PC-9 (cell line): ENCODE data around the gene SETD6. TPM values are rescaled to one million over a fixed set of nuclear protein-coding genes. Genes with fewer than 3 reads are reported as not detected.

Source experiments
- BruUV-seq: library from RNA; stranded (reverse); fragments of 400-500 nt; replicated peaks from 2 replicates; lab custom pipeline; 2021; lab: Mats Ljungman, UMichigan
- CTCF ChIA-PET: fragments of 300-600 bp; sonication (Branson Sonifier 250); formaldehyde crosslinking; loops from one replicate; lab custom pipeline; 2022; ENCODE audit warnings: antibody characterized with exemption; lab: Charles Lee
- POLR2A ChIA-PET: fragments of 300-600 bp; sonication (Branson Sonifier 250); formaldehyde crosslinking; loops from one replicate; lab custom pipeline; 2022; ENCODE audit warnings: antibody characterized with exemption; ENCODE audit not compliant: unreplicated experiment; lab: Charles Lee
- DNase-seq, 2 experiments: peaks; one replicate each; pipeline versions ENCODE4 v3.0.0 to v3.0.0-alpha.2; 2015 to 2022; ENCODE audit warnings: mixed read lengths in 1 of 2
- H2AFZ ChIP-seq: fragments of 200-600 bp; sonication (generic); 2 replicates; pipeline ENCODE4 v1.8.1; 2017; ENCODE audit warnings: antibody characterized with exemption
- H3F3A ChIP-seq: fragments of 200-600 bp; sonication (generic); 2 replicates; pipeline ENCODE4 v1.8.1; 2017; ENCODE audit warnings: antibody characterized with exemption, mild to moderate bottlenecking, low read depth; ENCODE audit not compliant: insufficient read depth
- H3K27ac ChIP-seq: fragments of 200-600 bp; sonication (generic); 2 replicates; pipeline ENCODE4 v1.6.1; 2016; ENCODE audit warnings: mixed run types
- H3K27me3 ChIP-seq: fragments of 200-600 bp; sonication (generic); 2 replicates; pipeline ENCODE4 v1.6.1; 2016; ENCODE audit warnings: low read depth, mixed run types; ENCODE audit not compliant: insufficient read depth
- H3K36me3 ChIP-seq: fragments of 200-600 bp; sonication (generic); 2 replicates; pipeline ENCODE4 v1.6.1; 2016; ENCODE audit warnings: low read depth, mixed run types
- H3K4me1 ChIP-seq: fragments of 200-600 bp; sonication (generic); replicated peaks from 2 replicates; pipeline ENCODE4 v1.6.1; 2016; ENCODE audit warnings: mixed run types; ENCODE audit not compliant: insufficient read depth
- H3K4me2 ChIP-seq: fragments of 200-600 bp; sonication (generic); 2 replicates; pipeline ENCODE4 v1.6.1; 2017; ENCODE audit warnings: mixed run types
- H3K4me3 ChIP-seq: fragments of 200-600 bp; sonication (generic); 2 replicates; pipeline ENCODE4 v1.6.1; 2016; ENCODE audit warnings: mixed run types
- H3K79me2 ChIP-seq: fragments of 200-600 bp; sonication (generic); 2 replicates; pipeline ENCODE4 v1.6.1; 2017; ENCODE audit warnings: low read depth, mixed run types
- H3K9me2 ChIP-seq: fragments of 200-600 bp; sonication (generic); 2 replicates; pipeline ENCODE4 v1.8.1; 2017; ENCODE audit warnings: mild to moderate bottlenecking; ENCODE audit not compliant: insufficient read depth
- H3K9me3 ChIP-seq: fragments of 200-600 bp; sonication (generic); 2 replicates; pipeline ENCODE4 v1.8.1; 2016; ENCODE audit warnings: low read depth; ENCODE audit not compliant: insufficient read depth
- H4K20me1 ChIP-seq: fragments of 200-600 bp; sonication (generic); 2 replicates; pipeline ENCODE4 v1.8.1; 2017; ENCODE audit not compliant: insufficient read depth
- CTCF ChIP-seq: fragments of 200-600 bp; sonication (generic); conservative IDR thresholded peaks from 2 replicates; pipeline ENCODE4 v1.6.1; 2017; ENCODE audit warnings: mixed run types, antibody characterized with exemption, mild to moderate bottlenecking, moderate library complexity
- EZH2 ChIP-seq: fragments of 200-600 bp; sonication (generic); IDR thresholded peaks from 2 replicates; pipeline ENCODE4 v1.8.0; 2017; ENCODE audit warnings: antibody characterized with exemption, low read depth
- intact Hi-C: fragments of 100-400 bp; cut with micrococcal nuclease; formaldehyde crosslinking; loops from one replicate; pipeline ENCODE4 v1.10.0; 2022; ENCODE audit not compliant: unreplicated experiment
- total RNA-seq: library from RNA; stranded (reverse); gene quantifications from 2 replicates; pipeline ENCODE4 v1.2.3, GENCODE V29; 2021

The SETD6 gene
- total RNA-seq, 1 experiment from 2014 or later, result 21.4 TPM

GRCh38 chr16:58472827-58473226 is 42.5 kb upstream of the SETD6 start:
- intact Hi-C loops, result no loop called here
- POLR2A ChIA-PET, result no interaction called here

DNA sequence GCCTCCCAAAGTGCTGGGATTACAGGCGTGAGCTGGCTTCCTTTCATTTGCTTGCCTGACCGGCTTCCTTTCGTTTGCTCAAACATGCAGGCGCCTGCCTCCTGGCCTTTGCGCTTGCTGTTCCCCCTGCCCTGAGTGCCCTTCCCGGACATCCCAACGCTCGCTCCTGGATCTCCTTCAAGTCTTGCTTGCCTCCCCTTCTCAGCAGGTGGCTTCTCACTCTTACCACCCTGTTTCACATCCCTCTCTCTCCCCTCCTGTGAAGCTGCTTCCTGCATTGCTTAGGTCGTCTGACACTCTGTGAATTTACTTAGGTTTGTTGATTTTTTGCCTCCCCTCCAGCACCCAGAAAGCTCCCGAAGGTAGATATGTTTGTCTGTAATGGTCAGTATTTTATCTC is 41.0 kb upstream of the SETD6 start:
- TF ChIP-seq EZH2 (no peak), CTCF (no peak)
- Histone ChIP-seq H4K20me1 (no peaks in the 10 kb centered on the region), H2AFZ (no peak overlapping the region), H3K27ac (no peak overlapping the region), H3K4me1 (peaks cover 7% of the 10 kb centered on the region; the same call in 1 of the 2 replicates), H3K4me2 (no peak overlapping the region), H3K36me3 (no peaks in the 10 kb centered on the region), H3F3A (no peaks in the 10 kb centered on the region), H3K9me2 (no peaks in the 10 kb centered on the region), H3K4me3 (no peak overlapping the region), H3K9me3 (no peaks in the 10 kb centered on the region), H3K79me2 (no peaks in the 10 kb centered on the region), H3K27me3 (no peaks in the 10 kb centered on the region)
- CTCF ChIA-PET, result no interaction called here
- no TSS peak for BruUV-seq
- intact Hi-C loops, result no loop called here
- DNase-seq, result no peak
- POLR2A ChIA-PET, result no interaction called here

More at GRCh38 chr16:58472827-58473226, 42.5 kb upstream of the SETD6 start:
- no peaks in the 10 kb centered on the region for H3K79me2 ChIP-seq
- no peaks in the 10 kb centered on the region for H3F3A ChIP-seq
- H3K4me1 ChIP-seq, result peaks cover 6% of the 10 kb centered on the region; the same call in 1 of the 2 replicates
- H3K4me3 ChIP-seq, result no peak overlapping the region
- no peaks in the 10 kb centered on the region for H3K27me3 ChIP-seq
- H3K27ac ChIP-seq, result no peak overlapping the region
- no peak for TF ChIP-seq EZH2
- no peak overlapping the region for H2AFZ ChIP-seq
- H3K4me2 ChIP-seq, result no peak overlapping the region
- H3K9me2 ChIP-seq, result no peaks in the 10 kb centered on the region
- no TSS peak for BruUV-seq
- DNase-seq, result no peak
- H4K20me1 ChIP-seq, result no peaks in the 10 kb centered on the region
- no peaks in the 10 kb centered on the region for H3K9me3 ChIP-seq
- CTCF ChIA-PET, result no interaction called here
- no peaks in the 10 kb centered on the region for H3K36me3 ChIP-seq

DNA sequence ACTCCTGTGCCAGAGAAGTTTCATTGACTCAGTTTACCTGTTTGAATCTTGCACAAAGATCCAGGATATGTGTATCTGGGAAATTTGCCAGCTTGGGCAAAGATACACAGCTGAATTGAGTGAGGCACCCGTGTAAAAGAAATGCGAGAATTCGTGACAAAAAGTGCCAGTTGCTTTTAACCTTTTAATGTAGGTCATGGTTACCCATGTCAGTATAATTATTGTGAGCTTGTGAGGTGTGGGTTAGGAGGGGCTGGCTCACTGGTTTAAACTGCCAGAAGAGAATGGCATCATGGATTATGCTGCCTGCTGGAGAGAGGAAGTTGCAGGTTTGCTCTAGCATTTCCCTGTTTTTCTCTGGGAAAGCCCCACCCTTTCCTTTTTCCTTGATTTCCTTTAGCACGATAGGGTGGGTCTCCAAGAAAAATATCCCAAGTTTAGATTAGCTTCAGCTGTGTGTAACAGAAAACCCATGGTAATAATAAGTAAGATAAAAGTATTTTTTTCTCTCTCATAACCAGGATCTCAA is 40.2 kb upstream of the SETD6 start:
- Histone ChIP-seq H3K27ac (no peak overlapping the region), H3K4me2 (no peak overlapping the region), H2AFZ (no peak overlapping the region), H3F3A (no peaks in the 10 kb centered on the region), H3K27me3 (no peaks in the 10 kb centered on the region), H3K79me2 (no peaks in the 10 kb centered on the region), H3K36me3 (no peaks in the 10 kb centered on the region), H3K9me2 (no peaks in the 10 kb centered on the region), H4K20me1 (no peaks in the 10 kb centered on the region), H3K9me3 (no peaks in the 10 kb centered on the region), H3K4me3 (no peak overlapping the region), H3K4me1 (peaks cover 7% of the 10 kb centered on the region; the same call in 1 of the 2 replicates)
- intact Hi-C loops, result no loop called here
- TF ChIP-seq EZH2 (no peak), CTCF (no peak)
- ChIA-PET CTCF (no interaction called here), POLR2A (no interaction called here)
- no TSS peak for BruUV-seq
- no peak for DNase-seq

DNA sequence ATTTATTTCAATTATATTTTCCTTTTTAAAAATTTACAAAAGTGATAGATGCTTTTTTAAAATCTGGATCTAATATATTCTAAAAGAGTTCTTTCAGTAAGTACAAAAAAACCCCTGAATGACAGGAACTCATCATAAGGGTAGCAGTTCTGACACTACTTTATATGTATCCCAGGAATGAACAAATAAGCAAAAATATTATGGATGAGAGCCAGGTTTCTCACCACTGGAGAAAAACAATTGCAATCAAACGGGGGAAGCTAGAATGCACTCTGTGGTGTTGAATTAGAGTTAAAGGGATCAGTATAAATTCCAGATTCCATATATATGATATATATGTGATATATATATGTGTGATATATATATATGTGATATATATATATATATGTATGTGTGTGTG is 38.5 kb upstream of the SETD6 start:
- Histone ChIP-seq H3F3A (no peaks in the 10 kb centered on the region), H3K79me2 (no peaks in the 10 kb centered on the region), H3K4me3 (no peak overlapping the region), H3K9me3 (no peaks in the 10 kb centered on the region), H3K4me2 (no peak overlapping the region), H3K27me3 (no peaks in the 10 kb centered on the region), H4K20me1 (no peaks in the 10 kb centered on the region), H3K27ac (no peak overlapping the region), H3K9me2 (no peaks in the 10 kb centered on the region), H3K36me3 (no peaks in the 10 kb centered on the region), H2AFZ (no peak overlapping the region), H3K4me1 (peaks cover 7% of the 10 kb centered on the region; the same call in 1 of the 2 replicates)
- CTCF ChIA-PET, result interaction anchor here (0.6 to 0.9 kb wide), 2 partner anchors 86 to 139 kb away, joined by 4 to 17 read pairs; no protein-coding TSS in a partner anchor
- TF ChIP-seq CTCF, result no peak
- no peak for TF ChIP-seq EZH2
- intact Hi-C loops, result no loop called here
- BruUV-seq, result no TSS peak
- DNase-seq, result no peak
- POLR2A ChIA-PET, result no interaction called here
